ENCODE measurements around the gene CDK5. TPM values are rescaled to one million over a fixed set of nuclear protein-coding genes. Genes with fewer than 3 reads are reported as not detected.

The CDK5 gene
- total RNA-seq, 2 experiments from 2014 or later, result 26.0 to 26.9 TPM

- Mint-ChIP-seq H3K27me3 (no peaks in the 10 kb centered on the region), H3K4me1 (peaks cover 80% of the 10 kb centered on the region), H3K9me3 (no peaks in the 10 kb centered on the region), H3K36me3 (ENCODE audit: low read depth) (peaks cover 28% of the 10 kb centered on the region), H3K4me3 (peak overlapping the region; percentile 70), H3K27ac (peak overlapping the region; percentile 94)
- peak; percentile 57 for DNase-seq
- CTCF ChIA-PET, result interaction anchor here (0.6 to 6.3 kb wide), 14 partner anchors 10 to 116 kb away, joined by 3 to 79 read pairs (median 4); partner anchors contain the start of genes ABCB8 and ATG9B
- POLR2A ChIA-PET, result interaction anchor here (0.7 to 1.4 kb wide), 2 partner anchors 70 to 1387 kb away, joined by 3 to 4 read pairs; partner anchors contain the start of gene FASTK
These were observed 47.2 kb downstream of the CDK5 start for GRCh38 chr7:151010307-151011096.

- Mint-ChIP-seq H3K4me3 (peak overlapping the region; percentile 70), H3K27me3 (no peaks in the 10 kb centered on the region), H3K4me1 (peaks cover 75% of the 10 kb centered on the region), H3K36me3 (ENCODE audit: low read depth) (peaks cover 23% of the 10 kb centered on the region), H3K9me3 (no peaks in the 10 kb centered on the region), H3K27ac (peak overlapping the region; percentile 94)
- ChIA-PET CTCF (interaction anchor here (1.0 to 6.3 kb wide), 14 partner anchors 10 to 101 kb away, joined by 3 to 79 read pairs (median 4); partner anchors contain the start of genes ABCB8, ATG9B and FASTK), POLR2A (interaction anchor here (1.4 kb wide), 1 partner anchor 71 kb away, joined by 4 read pairs; the partner anchor contains the start of gene FASTK)
- no peak for DNase-seq
These were observed 47.7 kb downstream of the CDK5 start for GRCh38 chr7:151010037-151010306.

GRCh38 chr7:151009327-151010036 lies 48.2 kb downstream of the CDK5 start:
- no peaks in the 10 kb centered on the region for H3K27me3 Mint-ChIP-seq
- H3K4me3 Mint-ChIP-seq, result no peak overlapping the region
- peaks cover 70% of the 10 kb centered on the region for H3K4me1 Mint-ChIP-seq
- peak overlapping the region; percentile 94 for H3K27ac Mint-ChIP-seq
- H3K36me3 Mint-ChIP-seq (ENCODE audit: low read depth), result peaks cover 21% of the 10 kb centered on the region
- ChIA-PET CTCF (interaction anchor here (0.6 to 6.3 kb wide), 17 partner anchors 11 to 223 kb away, joined by 3 to 79 read pairs (median 4); partner anchors contain the start of genes ABCB8, ATG9B and FASTK), POLR2A (no interaction called here)
- H3K9me3 Mint-ChIP-seq, result no peaks in the 10 kb centered on the region
- no peak for DNase-seq

GRCh38 chr7:151008511-151009323 lies 49.0 kb downstream of the CDK5 start:
- CTCF ChIA-PET, result interaction anchor here (0.6 to 6.3 kb wide), 21 partner anchors 11 to 222 kb away, joined by 3 to 79 read pairs (median 4); partner anchors contain the start of genes ABCB8, ATG9B and FASTK
- POLR2A ChIA-PET, result interaction anchor here (1.2 kb wide), 1 partner anchor 19 kb away, joined by 3 read pairs; the partner anchor contains the start of gene ABCB8
- Mint-ChIP-seq H3K9me3 (no peaks in the 10 kb centered on the region), H3K4me3 (peak overlapping the region; percentile 74), H3K4me1 (peaks cover 64% of the 10 kb centered on the region), H3K27ac (peak overlapping the region; percentile 93), H3K36me3 (ENCODE audit: low read depth) (peaks cover 17% of the 10 kb centered on the region), H3K27me3 (no peaks in the 10 kb centered on the region)
- DNase-seq, result peak; percentile 70

GRCh38 chr7:151008143-151008510 lies 49.6 kb downstream of the CDK5 start:
- peak overlapping the region; percentile 74 for H3K4me3 Mint-ChIP-seq
- peaks cover 60% of the 10 kb centered on the region for H3K4me1 Mint-ChIP-seq
- DNase-seq, result peak; percentile 60
- ChIA-PET CTCF (interaction anchor here (0.6 to 6.3 kb wide), 14 partner anchors 11 to 678 kb away, joined by 3 to 79 read pairs (median 4); partner anchors contain the start of genes ABCB8 and ATG9B), POLR2A (interaction anchor here (1.2 kb wide), 1 partner anchor 20 kb away, joined by 3 read pairs; the partner anchor contains the start of gene ABCB8)
- peak overlapping the region; percentile 93 for H3K27ac Mint-ChIP-seq
- no peaks in the 10 kb centered on the region for H3K27me3 Mint-ChIP-seq
- H3K36me3 Mint-ChIP-seq (ENCODE audit: low read depth), result peaks cover 17% of the 10 kb centered on the region
- H3K9me3 Mint-ChIP-seq, result no peaks in the 10 kb centered on the region

GRCh38 chr7:151007469-151007898 lies 50.2 kb downstream of the CDK5 start:
- Mint-ChIP-seq H3K4me1 (peaks cover 54% of the 10 kb centered on the region), H3K27ac (peak overlapping the region; percentile 93), H3K36me3 (ENCODE audit: low read depth) (peaks cover 14% of the 10 kb centered on the region), H3K27me3 (no peaks in the 10 kb centered on the region), H3K4me3 (peak overlapping the region; percentile 74), H3K9me3 (no peaks in the 10 kb centered on the region)
- CTCF ChIA-PET, result interaction anchor here (0.6 to 6.3 kb wide), 12 partner anchors 10 to 678 kb away, joined by 3 to 79 read pairs (median 4); partner anchors contain the start of gene ATG9B
- POLR2A ChIA-PET, result no interaction called here
- DNase-seq, result no peak

GRCh38 chr7:151006590-151007300 lies 51.0 kb downstream of the CDK5 start:
- peak overlapping the region; percentile 81 for H3K27ac Mint-ChIP-seq
- H3K4me1 Mint-ChIP-seq, result peaks cover 46% of the 10 kb centered on the region
- no peaks in the 10 kb centered on the region for H3K27me3 Mint-ChIP-seq
- H3K9me3 Mint-ChIP-seq, result no peaks in the 10 kb centered on the region
- DNase-seq, result no peak
- no peak overlapping the region for H3K4me3 Mint-ChIP-seq
- POLR2A ChIA-PET, result no interaction called here
- H3K36me3 Mint-ChIP-seq (ENCODE audit: low read depth), result peaks cover 8% of the 10 kb centered on the region
- CTCF ChIA-PET, result interaction anchor here (0.5 to 6.3 kb wide), 7 partner anchors 9 to 1135 kb away, joined by 3 to 79 read pairs (median 4); partner anchors contain the start of gene ATG9B

- H3K36me3 Mint-ChIP-seq (ENCODE audit: low read depth), result peaks cover 6% of the 10 kb centered on the region
- no peak overlapping the region for H3K4me3 Mint-ChIP-seq
- ChIA-PET POLR2A (no interaction called here), CTCF (interaction anchor here (1.6 to 3.3 kb wide), 2 partner anchors 8 to 11 kb away, joined by 4 to 10 read pairs; no protein-coding TSS in a partner anchor)
- peaks cover 36% of the 10 kb centered on the region for H3K4me1 Mint-ChIP-seq
- H3K27me3 Mint-ChIP-seq, result no peaks in the 10 kb centered on the region
- DNase-seq, result no peak
- H3K27ac Mint-ChIP-seq, result peak overlapping the region; percentile 41
- no peaks in the 10 kb centered on the region for H3K9me3 Mint-ChIP-seq
These were observed 52.1 kb downstream of the CDK5 start for GRCh38 chr7:151005566-151005965.

Other genes with a start within 250 kb of the CDK5 start
- gene AOC1, start 205.4 kb downstream of the CDK5 start, total RNA-seq, result not detected
- gene KCNH2, start 79.6 kb downstream of the CDK5 start, total RNA-seq, result under 1 TPM; 0.27 to 0.30 TPM
- gene NOS3, start 66.9 kb downstream of the CDK5 start, total RNA-seq, result 10 to 100 TPM; 21.6 to 22.3 TPM
- 10 to 100 TPM; 12.1 to 12.3 TPM for gene ATG9B, start 33.4 kb downstream of the CDK5 start, total RNA-seq
- gene ABCB8, start 29.4 kb downstream of the CDK5 start, total RNA-seq, result 10 to 100 TPM; 57.5 to 67.8 TPM
- 1 to 10 TPM; 6.0 to 8.3 TPM for gene ASIC3, start 9.4 kb downstream of the CDK5 start, total RNA-seq
- gene SLC4A2, start 1.7 kb upstream of the CDK5 start, total RNA-seq, result 100 to 1,000 TPM; 106 to 114 TPM
- 10 to 100 TPM; 76.4 to 85.9 TPM for gene FASTK, start 22.9 kb upstream of the CDK5 start, total RNA-seq
- 10 to 100 TPM; 73.7 to 77.1 TPM for gene TMUB1, start 25.6 kb upstream of the CDK5 start, total RNA-seq
- 10 to 100 TPM; 18.1 to 19.7 TPM for gene AGAP3, start 28.6 kb upstream of the CDK5 start, total RNA-seq
- gene GBX1, start 109.8 kb upstream of the CDK5 start, total RNA-seq, result not detected
- gene ASB10, start 129.4 kb upstream of the CDK5 start, total RNA-seq, result not detected
- gene H2BK1, start 152.6 kb upstream of the CDK5 start, total RNA-seq, result not detected
- 10 to 100 TPM; 31.7 to 34.3 TPM for gene ABCF2, start 169.3 kb upstream of the CDK5 start, total RNA-seq
- 10 to 100 TPM; 40.7 to 42.3 TPM for gene CHPF2, start 174.6 kb upstream of the CDK5 start, total RNA-seq
- gene SMARCD3, start 190.8 kb upstream of the CDK5 start, total RNA-seq, result 1 to 10 TPM; 2.0 to 2.5 TPM

Data from activated CD4-positive, alpha-beta T cell treated with anti-CD3 and anti-CD28 coated beads, Interleukin-2, amount 10 ng/mL, durations not matched to agents 7 days and 5 days (primary cell).